Esophagus muscularis mucosa (tissue), 3 donors: ENCODE results near the gene SLC4A9.

Experiments
- POLR2A ChIP-seq: fragments of 450-650 bp; IDR thresholded peaks from one replicate; pipeline ENCODE4 v1.6.1; 2017; ENCODE audit warnings: antibody characterized with exemption, moderate library complexity, mild to moderate bottlenecking, low read depth
- POLR2AphosphoS5 ChIP-seq, 2 donors: sonication (generic); formaldehyde crosslinking; IDR thresholded peaks; one replicate each; pipeline ENCODE4 v1.6.1; 2017; ENCODE audit warnings: antibody characterized with exemption in 2 of 2
- TF ChIP-seq, protein P1 (sequence below), 3 experiments: fragments of 200-600 bp in 2 of 3; fragments of 450-650 bp in 1 of 3; sonication (generic) in 2 of 3; IDR thresholded peaks; one replicate each; pipeline ENCODE4 v1.5.1; 2017 to 2019; ENCODE audit warnings: antibody characterized with exemption in 3 of 3, mild to moderate bottlenecking in 2 of 3, moderate library complexity in 1 of 3

DNA sequence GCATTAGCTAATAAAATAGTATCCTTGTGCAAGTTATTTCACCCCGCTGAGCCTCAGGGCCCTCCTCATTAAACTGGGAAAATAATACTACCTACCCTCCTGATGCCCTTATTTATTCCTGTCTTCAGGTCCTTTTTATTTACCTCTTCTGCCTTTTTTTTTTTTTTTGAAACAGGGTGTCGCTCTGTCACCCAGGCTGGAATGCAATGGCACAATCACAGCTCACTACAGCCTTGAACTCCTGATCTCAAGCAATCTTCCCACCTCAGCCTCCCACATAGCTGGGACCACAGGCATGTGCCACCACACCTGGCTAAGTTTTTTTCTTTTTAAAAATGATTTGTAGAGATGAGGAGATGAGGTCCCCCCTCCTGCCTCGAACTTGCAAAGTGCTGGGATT lies 34.5 kb upstream of the SLC4A9 start:
- TF ChIP-seq, protein P1, sequence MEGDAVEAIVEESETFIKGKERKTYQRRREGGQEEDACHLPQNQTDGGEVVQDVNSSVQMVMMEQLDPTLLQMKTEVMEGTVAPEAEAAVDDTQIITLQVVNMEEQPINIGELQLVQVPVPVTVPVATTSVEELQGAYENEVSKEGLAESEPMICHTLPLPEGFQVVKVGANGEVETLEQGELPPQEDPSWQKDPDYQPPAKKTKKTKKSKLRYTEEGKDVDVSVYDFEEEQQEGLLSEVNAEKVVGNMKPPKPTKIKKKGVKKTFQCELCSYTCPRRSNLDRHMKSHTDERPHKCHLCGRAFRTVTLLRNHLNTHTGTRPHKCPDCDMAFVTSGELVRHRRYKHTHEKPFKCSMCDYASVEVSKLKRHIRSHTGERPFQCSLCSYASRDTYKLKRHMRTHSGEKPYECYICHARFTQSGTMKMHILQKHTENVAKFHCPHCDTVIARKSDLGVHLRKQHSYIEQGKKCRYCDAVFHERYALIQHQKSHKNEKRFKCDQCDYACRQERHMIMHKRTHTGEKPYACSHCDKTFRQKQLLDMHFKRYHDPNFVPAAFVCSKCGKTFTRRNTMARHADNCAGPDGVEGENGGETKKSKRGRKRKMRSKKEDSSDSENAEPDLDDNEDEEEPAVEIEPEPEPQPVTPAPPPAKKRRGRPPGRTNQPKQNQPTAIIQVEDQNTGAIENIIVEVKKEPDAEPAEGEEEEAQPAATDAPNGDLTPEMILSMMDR (IDR thresholded peaks at IDR 0.05) = no peak
- TF ChIP-seq POLR2AphosphoS5 (IDR thresholded peaks at IDR 0.05) (no peak), POLR2A (no peak)
